Measurements from ENCODE around the gene KDM4B. TPM values are rescaled to one million over a fixed set of nuclear protein-coding genes. Genes with fewer than 3 reads are reported as not detected.

The KDM4B gene
- total and polyA plus RNA-seq, 2 of the 8 experiments (the other 6 are each of a cell fraction or from before 2014, with no cell fraction given) = 12.0 to 31.9 TPM

GRCh38 chr19:4984438-4984990 lies 15.6 kb downstream of the KDM4B start:
- Histone ChIP-seq H3K9me3 (ENCODE audit: insufficient read depth in 2 of 2, low read depth in 1 of 2, low read length in 1 of 2) (no peaks in the 10 kb centered on the region), H3K14ac (ENCODE audit: insufficient read length) (no peak overlapping the region), H3K23ac (ENCODE audit: insufficient read length) (no peak overlapping the region), H3K23me2 (ENCODE audit: low read depth, low read length) (no peaks in the 10 kb centered on the region), H3K4me1 (replicated peaks in 1 of 4; ENCODE audit: control insufficient read depth in 3 of 4, insufficient read depth in 4 of 4, low read length in 3 of 4) (peaks cover 0 to 7% (median 3%) of the 10 kb centered on the region in 4 experiments; a peak in 4 of 7 replicates), H2AFZ (ENCODE audit: low read length) (no peak overlapping the region), H2BK120ac (replicated peaks; ENCODE audit: low read depth, low read length) (no peak overlapping the region), H2BK15ac (ENCODE audit: low read length) (no peak overlapping the region), H2AK5ac (ENCODE audit: low read depth, low read length) (no peak overlapping the region), H4K20me1 (replicated peaks in 1 of 2; ENCODE audit: control insufficient read depth in 1 of 2, insufficient read depth in 2 of 2, low read length in 2 of 2) (peaks cover 30 to 31% of the 10 kb centered on the region in 2 experiments), H4K5ac (ENCODE audit: insufficient read length, low read depth, low read length) (no peak overlapping the region), H3K18ac (ENCODE audit: extremely low read depth, low read length) (no peak overlapping the region), H3K36me3 (ENCODE audit: control insufficient read depth in 2 of 4, insufficient read depth in 4 of 4, low read length in 3 of 4) (no peaks in the 10 kb centered on the region), H2BK12ac (ENCODE audit: low read depth, low read length) (no peak overlapping the region), H3K9ac (replicated peaks in 1 of 4; ENCODE audit: extremely low read depth in 1 of 4, low read depth in 3 of 4, low read length in 3 of 4) (no peak overlapping the region), H4K91ac (replicated peaks; ENCODE audit: insufficient read length, low read length) (no peak overlapping the region), H4K8ac (ENCODE audit: extremely low read depth, insufficient read depth, low read length) (no peak overlapping the region), H3K4ac (replicated peaks; ENCODE audit: insufficient read length, low read depth, low read length) (no peak overlapping the region), H3K56ac (replicated peaks; ENCODE audit: insufficient read length, low read depth, low read length) (no peak overlapping the region), H3K27ac (ENCODE audit: low read depth, low read length) (no peak overlapping the region), H3K4me3 (ENCODE audit: extremely low read depth in 1 of 4, insufficient read depth in 2 of 4, low read depth in 3 of 4, low read length in 4 of 4) (no peak overlapping the region), H3K27me3 (replicated peaks in 1 of 4; ENCODE audit: control insufficient read depth in 3 of 4, extremely low read depth in 1 of 4, insufficient read depth in 3 of 4, low read length in 3 of 4) (no peaks in the 10 kb centered on the region), H3K79me2 (ENCODE audit: control insufficient read depth in 1 of 2, insufficient read depth in 2 of 2, low read length in 2 of 2) (peaks cover 0 to 68% of the 10 kb centered on the region in 2 experiments; a peak in 2 of 4 replicates), H2BK5ac (ENCODE audit: low read depth, low read length) (no peak overlapping the region), H2BK20ac (ENCODE audit: low read length) (no peak overlapping the region), H3K4me2 (ENCODE audit: insufficient read depth in 1 of 2, low read depth in 2 of 2, low read length in 2 of 2) (no peak overlapping the region), H3K79me1 (ENCODE audit: low read depth, low read length) (peaks cover 14% of the 10 kb centered on the region)
- DNase-seq (ENCODE audit: low read depth in 1 of 2, low spot score in 2 of 2) = no peak
- WGBS, 2 experiments (ENCODE audit: extremely low coverage in 1 of 2, insufficient coverage in 1 of 2, insufficient read length in 1 of 2, insufficient replicate concordance in 2 of 2, low coverage in 1 of 2, low lambda C conversion rate in 2 of 2, missing lambda C conversion rate in 1 of 2) = 94% methylated on average over 18 of the region's 18 CpGs; no CpG with 5 or more reads in 1 of the 2 experiments
- CTCF ChIA-PET (ENCODE audit: partially characterized antibody) = interaction anchor here (1.1 to 4.6 kb wide), 6 partner anchors 9 to 45 kb away, joined by 3 to 32 read pairs (median 8); no protein-coding TSS in a partner anchor
- no peak for FAIRE-seq
- no peak for TF ChIP-seq CEBPB (IDR thresholded peaks at IDR 0.05; ENCODE audit: low read depth, low read length)
- no peak for TF ChIP-seq ZNF274 (IDR thresholded peaks at IDR 0.05; ENCODE audit: borderline replicate concordance, extremely low read depth, low read length)
- TF ChIP-seq NRF1 (IDR thresholded peaks at IDR 0.05; ENCODE audit: low read depth, low read length) = no peak
- TF ChIP-seq FOSL1 (IDR thresholded peaks at IDR 0.05; ENCODE audit: insufficient read depth, low read depth, low read length) = no peak
- no peak for TF ChIP-seq KDM5A (IDR thresholded peaks at IDR 0.05; ENCODE audit: low read length)
- no peak for TF ChIP-seq RFX5 (IDR thresholded peaks at IDR 0.05; ENCODE audit: borderline replicate concordance, low read depth, low read length)
- POLR2A ChIA-PET (ENCODE audit: partially characterized antibody) = interaction anchor here (2.5 kb wide), 1 partner anchor 13 kb away, joined by 6 read pairs; no protein-coding TSS in a partner anchor
